Tibial nerve (tissue), 4 donors: ENCODE results near the gene SLC14A1. TPM values are rescaled to one million over a fixed set of nuclear protein-coding genes. Genes with fewer than 3 reads are reported as not detected.

Experiments
- DNase-seq, 2 donors: peaks; one replicate each; pipeline ENCODE4 v3.0.0-alpha.2; 2019; ENCODE audit warnings: low spot score in 2 of 2
- H3K27ac ChIP-seq, 4 donors: fragments of 200-600 bp; sonication (generic) in 3 of 4; one replicate each; pipeline ENCODE4 v1.5.1; 2017 to 2019; ENCODE audit warnings: mild to moderate bottlenecking in 1 of 4
- H3K27me3 ChIP-seq, 2 donors: fragments of 200-600 bp; sonication (generic) in 1 of 2; one replicate each; pipeline versions ENCODE4 v1.5.1 to v1.6.0; 2017 to 2019
- H3K36me3 ChIP-seq, 3 donors: fragments of 200-600 bp; sonication (generic); one replicate each; pipeline ENCODE4 v1.5.1; 2018 to 2019
- H3K4me1 ChIP-seq, 4 donors: fragments of 200-600 bp; sonication (generic) in 3 of 4; one replicate each; pipeline ENCODE4 v1.5.1; 2017 to 2019
- H3K4me3 ChIP-seq, 4 donors: fragments of 200-600 bp; sonication (generic) in 3 of 4; one replicate each; pipeline ENCODE4 v1.5.1; 2017 to 2019; ENCODE audit warnings: mild to moderate bottlenecking in 1 of 4, moderate library complexity in 1 of 4
- H3K9me3 ChIP-seq, 4 donors: fragments of 200-600 bp; sonication (generic) in 3 of 4; one replicate each; pipeline ENCODE4 v1.5.1; 2017 to 2019
- CTCF ChIP-seq, 5 experiments: fragments of 200-600 bp in 3 of 5; fragments of 450-650 bp in 2 of 5; sonication (generic) in 3 of 5; IDR thresholded peaks; one replicate each; pipeline ENCODE4 v1.5.1; 2016 to 2019; ENCODE audit warnings: antibody characterized with exemption in 5 of 5, mild to moderate bottlenecking in 3 of 5, moderate library complexity in 2 of 5
- EP300 ChIP-seq, 2 donors: sonication (generic); formaldehyde crosslinking; IDR thresholded peaks; one replicate each; pipeline ENCODE4 v1.6.1; 2017; ENCODE audit warnings: antibody characterized with exemption in 2 of 2, mild to moderate bottlenecking in 1 of 2
- POLR2A ChIP-seq, 2 donors: fragments of 450-650 bp; IDR thresholded peaks; one replicate each; pipeline ENCODE4 v1.6.1; 2017; ENCODE audit warnings: antibody characterized with exemption in 2 of 2, mild to moderate bottlenecking in 2 of 2, moderate library complexity in 2 of 2
- WGBS, 2 donors: methylation state at CpG; one replicate each; pipeline ENCODE4 v1.1.5; 2018; 5-methylcytosine and 5-hydroxymethylcytosine counted together
- total RNA-seq, 4 donors: library from RNA; depleted of rRNA; stranded (reverse); fragments of >200 nt; gene quantifications; one replicate each; pipeline ENCODE4 v1.1.0, GENCODE V29; 2016

SLC14A1 gene
- total RNA-seq, 4 donors from 2014 or later, result 0.39 to 3.7 (median 0.60) TPM; not detected in 1

DNA sequence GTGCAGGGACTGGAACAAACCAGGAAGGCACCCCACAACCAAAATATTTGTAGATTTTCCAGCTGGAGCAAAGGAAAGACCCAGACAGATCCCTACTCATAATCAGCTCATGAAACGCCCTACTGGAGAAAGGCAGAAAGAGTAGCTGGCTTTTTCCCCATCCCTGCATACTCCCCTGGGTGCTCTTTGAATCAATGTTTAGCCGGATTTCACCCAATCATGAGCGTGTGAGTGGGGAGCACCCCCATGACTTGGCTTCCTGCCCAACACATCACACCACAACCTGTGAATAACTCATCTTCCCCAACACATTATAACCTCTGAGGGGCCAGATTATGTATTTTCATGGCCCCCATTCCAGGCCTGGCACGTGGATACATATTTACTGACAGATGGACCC lies 35.1 kb upstream of the SLC14A1 start:
- Histone ChIP-seq H3K27me3 (no peaks in the 10 kb centered on the region), H3K27ac (no peak overlapping the region), H3K9me3 (no peaks in the 10 kb centered on the region), H3K36me3 (no peaks in the 10 kb centered on the region), H3K4me3 (no peak overlapping the region), H3K4me1 (peaks cover 0 to 8% (median 0%) of the 10 kb centered on the region in 4 donors)
- 71 to 80% methylated on average over 4 of the region's 4 CpGs for WGBS, 2 donors
- TF ChIP-seq POLR2A (IDR thresholded peaks at IDR 0.05) (no peak), EP300 (IDR thresholded peaks at IDR 0.05) (no peak), CTCF (IDR thresholded peaks at IDR 0.05) (no peak)
- DNase-seq, result no peak

- WGBS, 2 donors, result 76 to 78% methylated on average over 4 of the region's 4 CpGs
- Histone ChIP-seq H3K27me3 (no peaks in the 10 kb centered on the region), H3K4me1 (peaks cover 0 to 8% (median 0%) of the 10 kb centered on the region in 4 donors)
These were observed 34.6 kb upstream of the SLC14A1 start for GRCh38 chr18:45689396-45689795.

GRCh38 chr18:45690975-45691815 lies 32.8 kb upstream of the SLC14A1 start:
- H3K4me3 ChIP-seq, result no peak overlapping the region
- H3K4me1 ChIP-seq, result peaks cover 0 to 8% (median 0%) of the 10 kb centered on the region in 4 donors
- H3K27me3 ChIP-seq, result no peaks in the 10 kb centered on the region
- WGBS, 2 donors, result 9 to 11% methylated on average over 12 of the region's 12 CpGs
- H3K36me3 ChIP-seq, result no peaks in the 10 kb centered on the region
- H3K27ac ChIP-seq, result no peak overlapping the region
- peak; percentile 68 to 82 for DNase-seq
- peaks cover 0 to 11% (median 0%) of the 10 kb centered on the region in 4 donors for H3K9me3 ChIP-seq
- TF ChIP-seq CTCF (IDR thresholded peaks at IDR 0.05), result peak; percentile 56 to 84 (median 77)
- no peak for TF ChIP-seq EP300 (IDR thresholded peaks at IDR 0.05)
- TF ChIP-seq POLR2A (IDR thresholded peaks at IDR 0.05), result no peak

More at GRCh38 chr18:45689396-45689795, 34.6 kb upstream of the SLC14A1 start:
- DNase-seq, result no peak
- Histone ChIP-seq H3K27ac (no peak overlapping the region), H3K4me3 (no peak overlapping the region), H3K36me3 (no peaks in the 10 kb centered on the region), H3K9me3 (peaks cover 0 to under 1% (median 0%) of the 10 kb centered on the region in 4 donors)
- TF ChIP-seq CTCF (IDR thresholded peaks at IDR 0.05), result no peak
- no peak for TF ChIP-seq POLR2A (IDR thresholded peaks at IDR 0.05)
- no peak for TF ChIP-seq EP300 (IDR thresholded peaks at IDR 0.05)

- H3K27me3 ChIP-seq, result no peaks in the 10 kb centered on the region
- no peak for DNase-seq
- no peak overlapping the region for H3K4me3 ChIP-seq
- peaks cover 0 to 8% (median 0%) of the 10 kb centered on the region in 4 donors for H3K4me1 ChIP-seq
- peaks cover 0 to 11% (median 0%) of the 10 kb centered on the region in 4 donors for H3K9me3 ChIP-seq
- TF ChIP-seq CTCF (IDR thresholded peaks at IDR 0.05) (no peak), POLR2A (IDR thresholded peaks at IDR 0.05) (no peak), EP300 (IDR thresholded peaks at IDR 0.05) (no peak)
- H3K27ac ChIP-seq, result no peak overlapping the region
- WGBS, 2 donors, result 69 to 81% methylated on average over 7 of the region's 7 CpGs
- H3K36me3 ChIP-seq, result no peaks in the 10 kb centered on the region
These were observed 32.2 kb upstream of the SLC14A1 start for GRCh38 chr18:45691816-45692179.

GRCh38 chr18:45702708-45703265 lies 21.2 kb upstream of the SLC14A1 start:
- 94 to 97% methylated on average over 1 of the region's 1 CpG for WGBS, 2 donors
- Histone ChIP-seq H3K36me3 (no peaks in the 10 kb centered on the region), H3K4me1 (no peaks in the 10 kb centered on the region), H3K9me3 (peaks cover 0 to 24% (median 0%) of the 10 kb centered on the region in 4 donors), H3K4me3 (no peak overlapping the region), H3K27ac (no peak overlapping the region), H3K27me3 (no peaks in the 10 kb centered on the region)
- TF ChIP-seq EP300 (IDR thresholded peaks at IDR 0.05) (no peak), CTCF (IDR thresholded peaks at IDR 0.05) (no peak), POLR2A (IDR thresholded peaks at IDR 0.05) (no peak)
- no peak for DNase-seq
